Endometrial microvascular endothelial cells (primary cell): ENCODE data around the gene FAAH. TPM values are rescaled to one million over a fixed set of nuclear protein-coding genes. Genes with fewer than 3 reads are reported as not detected.
"Not testable (repeated sequence)": the region's sequence is repeated elsewhere in the genome, so short reads cannot be mapped to it uniquely, and the experiment has no call there.

Experiments used
- in situ Hi-C: cut with HindIII; loops from 2 replicates; pipeline ENCODE4 v1.10.0; 2017; ENCODE audit warnings: low sequenced_read_pairs, low pct_unique_long_range_greater_than_20kb; ENCODE audit errors: inconsistent ontology term
- total RNA-seq: library from RNA; depleted of rRNA; stranded (reverse); fragments of >200 nt; gene quantifications from one replicate; pipeline ENCODE4 v1.2.3, GENCODE V29; 2015; ENCODE audit errors: inconsistent ontology term

FAAH gene
- not detected for total RNA-seq

GRCh38 chr1:46394108-46394871, at the start of gene FAAH:
Gene FAAH, plus strand, starts transcription at chr1:46394317. Its CDS starts 32 bp downstream, at chr1:46394349.
- in situ Hi-C loops: no loop called here

- in situ Hi-C loops: no loop called here
These were observed 49.6 kb upstream of the FAAH start for GRCh38 chr1:46344481-46344880.

GRCh38 chr1:46345281-46345680, 48.8 kb upstream of the FAAH start:
- in situ Hi-C loops: no loop called here

DNA sequence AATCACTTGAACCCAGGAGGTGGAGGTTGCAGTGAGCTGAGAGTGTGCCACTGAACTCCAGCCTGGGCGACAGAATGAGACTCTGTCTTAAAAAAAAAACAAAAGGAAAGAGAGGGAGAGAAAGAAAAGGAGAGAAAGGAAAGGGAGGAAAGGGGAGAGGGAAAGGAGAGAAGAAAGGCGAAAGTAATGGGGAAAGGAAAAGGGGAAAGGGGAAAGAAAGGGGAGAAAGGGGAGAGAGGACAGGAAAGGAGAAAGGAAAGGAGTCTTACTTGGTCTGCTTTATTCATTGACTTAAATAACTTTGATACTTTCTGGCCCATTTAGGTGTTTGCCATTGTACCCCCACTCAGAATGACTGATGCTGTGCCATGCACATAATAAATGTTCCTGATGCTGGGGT, 41.8 kb upstream of the FAAH start:
- in situ Hi-C loops: no loop called here

GRCh38 chr1:46355920-46356319, 38.2 kb upstream of the FAAH start:
- in situ Hi-C loops: not testable (repeated sequence)

- in situ Hi-C loops: no loop called here
These were observed 32.0 kb upstream of the FAAH start for GRCh38 chr1:46362158-46362557.

DNA sequence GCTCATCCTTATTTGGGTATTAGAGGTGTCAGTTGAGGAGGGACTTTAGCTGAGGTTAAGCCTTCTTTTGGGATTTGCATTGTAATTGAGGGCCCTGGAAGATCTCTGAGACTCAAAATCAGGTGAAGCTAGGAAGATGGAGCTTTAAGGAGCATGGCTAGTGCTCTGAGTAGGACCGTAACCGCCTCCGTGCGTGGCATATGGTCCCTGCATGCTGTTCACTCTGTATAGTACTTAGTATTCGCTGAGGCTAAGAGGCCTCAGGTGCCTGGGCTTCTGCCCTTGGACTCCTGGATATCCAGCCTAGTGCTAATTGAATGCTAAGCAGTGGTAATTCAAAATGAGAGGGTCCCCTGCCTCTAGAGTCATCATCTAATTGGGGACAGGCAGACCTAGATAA, 31.0 kb upstream of the FAAH start:
- in situ Hi-C loops: no loop called here

DNA sequence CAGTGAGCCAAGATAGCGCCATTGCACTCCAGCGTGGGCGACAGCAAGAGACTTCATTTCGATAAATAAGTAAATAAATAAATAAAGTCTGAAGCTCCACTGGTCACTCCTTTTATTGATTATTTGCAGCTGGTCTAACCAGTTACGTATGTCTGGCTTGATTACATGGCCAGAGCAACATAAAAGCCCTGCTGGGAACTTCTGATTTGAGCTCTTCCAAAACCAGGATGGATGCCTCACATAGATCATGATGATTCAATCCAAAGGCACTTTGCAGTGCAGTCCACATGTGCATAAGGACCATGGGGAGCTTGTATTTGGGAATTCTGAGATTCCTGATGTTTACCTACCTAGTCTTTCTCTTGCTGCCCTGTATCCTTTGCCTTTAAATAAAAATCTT, 29.5 kb upstream of the FAAH start:
- in situ Hi-C loops: no loop called here

- in situ Hi-C loops: not testable (repeated sequence)
These were observed 28.3 kb upstream of the FAAH start for GRCh38 chr1:46365796-46366195.

DNA sequence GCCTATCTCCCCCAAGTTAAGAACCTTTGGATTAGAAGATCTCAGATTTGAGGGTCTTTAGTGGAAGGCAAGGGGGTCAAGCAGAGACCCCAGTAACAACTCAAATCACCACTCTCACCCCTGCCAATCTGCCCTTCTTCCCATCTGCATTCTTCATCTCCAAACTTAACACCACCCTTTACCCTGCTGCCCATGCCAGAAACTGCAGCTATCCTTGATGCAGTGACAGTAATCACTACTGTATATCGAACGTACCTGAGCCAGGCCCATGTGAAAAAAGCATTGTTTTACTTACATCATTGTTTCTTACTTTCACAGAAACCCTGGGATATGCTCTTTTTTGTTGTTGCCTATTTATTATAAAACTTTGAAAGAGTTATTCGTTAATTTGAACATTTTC, 27.0 kb upstream of the FAAH start:
- in situ Hi-C loops: no loop called here

DNA sequence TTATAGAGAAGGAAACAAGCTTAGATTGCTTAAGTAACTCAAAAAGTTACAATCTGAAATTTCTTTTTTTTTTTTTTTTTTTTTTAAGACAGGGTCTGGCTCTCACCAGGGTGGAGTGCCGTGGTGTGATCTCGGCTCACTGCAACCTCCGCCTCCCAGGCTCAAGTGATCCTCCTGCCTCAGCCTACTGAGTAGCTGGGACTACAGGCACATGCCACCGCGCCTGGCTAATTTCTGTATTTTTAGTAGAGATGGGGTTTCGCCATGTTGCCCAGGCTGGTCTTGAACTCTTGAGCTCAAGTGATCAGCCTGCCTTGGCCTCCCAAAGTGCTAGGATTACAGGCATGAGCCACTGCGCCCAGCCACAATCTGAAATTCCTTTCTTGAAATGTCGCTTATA, 26.4 kb upstream of the FAAH start:
- in situ Hi-C loops: not testable (repeated sequence)

- in situ Hi-C loops: no loop called here
These were observed 25.3 kb upstream of the FAAH start for GRCh38 chr1:46368791-46369190.

DNA sequence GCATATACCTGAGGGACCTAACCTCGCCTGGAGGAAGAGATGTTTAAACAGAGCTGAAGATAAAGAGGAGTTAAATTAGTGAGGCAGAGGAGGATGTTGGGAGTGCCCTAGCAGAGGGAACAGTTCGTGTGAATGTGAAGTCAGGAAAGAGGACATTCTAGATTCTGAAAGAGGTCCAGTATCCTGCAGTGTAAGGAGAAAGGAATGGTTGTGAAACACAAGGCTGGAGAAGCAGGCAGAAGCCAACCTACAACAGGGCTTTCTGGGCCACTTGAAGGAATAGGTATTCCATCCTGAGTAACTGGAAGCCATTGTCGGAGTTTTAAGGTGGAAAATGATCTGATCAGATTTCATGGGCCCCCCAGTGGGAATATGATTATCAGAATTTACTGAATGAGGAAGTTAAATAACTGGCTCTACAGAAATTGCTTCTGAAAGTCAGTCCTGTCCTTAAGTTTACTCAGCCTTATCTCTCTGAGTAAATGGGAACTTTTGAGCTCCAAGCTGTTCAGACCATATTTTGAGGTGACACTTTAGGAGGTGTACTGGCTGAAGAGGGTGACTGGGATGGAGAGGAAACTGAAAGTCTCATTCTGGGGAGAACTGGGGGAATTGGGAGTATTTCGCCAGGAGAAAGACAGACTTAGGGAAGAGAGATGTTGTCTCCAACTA, 24.4 kb upstream of the FAAH start:
- in situ Hi-C loops: no loop called here

DNA sequence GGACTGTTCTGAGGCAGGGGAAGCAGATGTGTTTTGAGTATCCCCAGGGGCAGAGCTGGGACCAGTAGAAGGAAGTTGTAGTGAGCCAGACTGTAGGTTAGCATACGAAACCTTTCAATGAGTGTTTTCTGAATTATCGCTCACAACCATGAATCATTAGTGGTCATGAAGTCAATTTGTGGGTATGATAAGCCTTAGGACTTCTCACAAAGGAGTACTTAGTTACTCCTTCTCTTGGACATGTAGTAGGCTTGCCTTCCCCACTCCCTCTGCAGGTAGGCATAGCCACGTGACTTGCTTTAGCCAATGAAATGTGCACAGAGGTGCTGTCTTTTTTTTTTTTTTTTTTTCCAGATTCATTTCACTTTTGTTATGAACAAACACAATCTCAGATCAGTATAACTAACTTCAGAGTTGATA, 23.9 kb upstream of the FAAH start:
- in situ Hi-C loops: no loop called here

GRCh38 chr1:46372431-46372830, 21.7 kb upstream of the FAAH start:
- in situ Hi-C loops: no loop called here

DNA sequence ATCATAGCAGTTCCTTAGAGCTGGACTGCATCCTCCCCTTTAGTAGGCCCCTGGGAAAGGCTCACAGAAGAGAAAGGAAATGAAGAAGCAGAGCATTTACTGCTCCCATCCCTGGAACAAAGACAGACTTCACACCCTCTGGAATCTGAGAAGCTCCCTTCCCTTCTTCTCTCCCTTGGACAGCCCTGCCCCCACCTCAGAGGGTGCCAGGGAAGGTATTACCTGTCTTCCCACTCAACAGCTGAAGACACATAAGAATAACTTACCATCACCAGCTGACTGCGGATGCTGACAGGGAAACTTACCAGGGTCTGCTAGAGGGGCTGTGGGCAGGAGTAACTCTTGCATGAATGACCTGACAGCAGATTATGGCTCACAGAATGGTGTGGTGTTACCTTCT, 14.1 kb upstream of the FAAH start:
- in situ Hi-C loops: no loop called here

- in situ Hi-C loops: no loop called here
These were observed 13.6 kb upstream of the FAAH start for GRCh38 chr1:46380508-46380907.

DNA sequence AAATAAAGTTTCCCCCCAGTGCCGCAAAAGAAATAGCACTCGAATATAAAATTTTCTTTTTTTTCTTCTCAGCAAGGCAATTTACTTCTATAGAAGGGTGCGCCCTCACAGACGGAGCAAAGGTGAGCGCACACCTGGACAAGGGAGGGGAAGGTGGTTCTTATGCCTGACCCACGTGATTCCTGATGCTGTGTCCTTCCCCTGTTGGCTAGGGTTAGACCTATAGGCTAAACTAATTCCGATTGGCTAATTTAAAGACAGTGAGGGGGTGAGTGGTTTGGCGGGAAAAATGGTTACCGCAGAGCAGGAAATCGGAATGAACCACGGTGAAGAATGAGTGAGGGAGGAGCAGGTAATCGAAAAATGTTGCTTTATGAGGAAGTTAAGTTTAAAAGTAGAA, 607 bp upstream of the FAAH start:
- in situ Hi-C loops: no loop called here

DNA sequence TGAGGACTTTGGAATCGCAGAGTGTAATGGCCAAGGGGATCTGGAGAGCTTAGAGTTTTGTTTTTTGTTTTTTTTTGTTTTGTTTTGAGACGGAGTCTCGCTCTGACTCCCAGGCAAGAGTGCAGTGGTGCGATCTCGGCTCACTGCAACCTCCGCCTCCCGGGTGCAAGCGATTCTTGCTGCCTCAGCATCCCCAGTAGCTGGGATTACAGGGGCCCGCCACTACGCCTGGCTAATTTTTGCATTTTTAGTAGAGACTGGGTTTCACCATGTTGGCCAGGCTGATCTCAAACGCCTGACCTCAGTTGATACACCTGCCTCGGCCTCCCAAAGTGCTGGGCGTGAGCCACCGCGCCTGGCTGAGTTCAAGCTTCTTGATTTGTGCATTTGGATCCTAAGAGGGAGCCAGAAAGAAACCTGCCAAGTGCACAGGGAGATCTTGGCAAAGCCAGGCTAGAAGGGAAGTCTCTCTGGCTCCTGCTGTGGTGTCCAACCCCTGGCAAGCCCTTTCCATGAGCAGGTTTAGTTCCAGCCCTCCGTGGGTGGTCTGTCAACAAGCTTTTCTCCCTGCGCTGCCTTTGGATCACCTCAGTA, 852 bp downstream of the FAAH start:
- in situ Hi-C loops: no loop called here
